ENCODE results near the gene UBQLN4.
A peak's percentile ranks its signal among the peaks of the same experiment; 100 is the strongest.
"Not testable (repeated sequence)": the region's sequence is repeated elsewhere in the genome, so short reads cannot be mapped to it uniquely, and the experiment has no call there.

The UBQLN4 gene

GRCh38 chr1:156056326-156056849 lies 2.8 kb upstream of the UBQLN4 start:
- no peak for DNase-seq

GRCh38 chr1:156055281-156056048 lies 1.9 kb upstream of the UBQLN4 start:
- no peak for DNase-seq

GRCh38 chr1:156054500-156055280 lies 1.1 kb upstream of the UBQLN4 start, which contains the start of gene LAMTOR2:
TSS of gene LAMTOR2 (plus strand) at chr1:156054782. CDS start at chr1:156054890, 108 bp downstream.
- DNase-seq: peak; percentile 99

- DNase-seq: peak; percentile 69
These were observed 483 bp downstream of the UBQLN4 start for GRCh38 chr1:156052862-156053767.

- no peak for DNase-seq
These were observed 2.4 kb downstream of the UBQLN4 start for GRCh38 chr1:156051011-156051725.

GRCh38 chr1:156050376-156050775 lies 3.2 kb downstream of the UBQLN4 start:
- DNase-seq: no peak

GRCh38 chr1:156048663-156049258 lies 4.8 kb downstream of the UBQLN4 start:
- DNase-seq: no peak

GRCh38 chr1:156045076-156045475 lies 8.5 kb downstream of the UBQLN4 start:
- DNase-seq: no peak

GRCh38 chr1:156042828-156043227 lies 10.8 kb downstream of the UBQLN4 start:
- no peak for DNase-seq

GRCh38 chr1:156034991-156035390 lies 18.6 kb downstream of the UBQLN4 start:
- not testable (repeated sequence) for DNase-seq

GRCh38 chr1:156033011-156033410 lies 20.6 kb downstream of the UBQLN4 start:
- no peak for DNase-seq

- no peak for DNase-seq
These were observed 27.0 kb downstream of the UBQLN4 start for GRCh38 chr1:156026588-156026987.

GRCh38 chr1:156025876-156026275 lies 27.7 kb downstream of the UBQLN4 start:
- DNase-seq: peak; percentile 78

- no peak for DNase-seq
These were observed 28.8 kb downstream of the UBQLN4 start for GRCh38 chr1:156024801-156025200.

GRCh38 chr1:156021954-156022353 lies 31.6 kb downstream of the UBQLN4 start:
- no peak for DNase-seq

- no peak for DNase-seq
These were observed 32.5 kb downstream of the UBQLN4 start for GRCh38 chr1:156021093-156021428.

- peak; percentile 97 for DNase-seq
These were observed 33.1 kb downstream of the UBQLN4 start, which contains the start of gene SSR2 for GRCh38 chr1:156020293-156021092. TSS of gene SSR2 (minus strand) at chr1:156020951. CDS start at chr1:156020167, 784 bp downstream.

GRCh38 chr1:156019946-156020292 lies 33.7 kb downstream of the UBQLN4 start:
- DNase-seq: no peak

- DNase-seq: no peak
These were observed 38.8 kb downstream of the UBQLN4 start for GRCh38 chr1:156014829-156015228.

- no peak for DNase-seq
These were observed 41.4 kb downstream of the UBQLN4 start for GRCh38 chr1:156012051-156012817.

Measured in NCI-H1092 treated with DMSO at 0.1 percent for 48 hours (cell line).